ENCODE data around the gene PHF21B. TPM values are rescaled to one million over a fixed set of nuclear protein-coding genes. Genes with fewer than 3 reads are reported as not detected.

The PHF21B gene
- total RNA-seq, 3 donors from 2014 or later (not counting 1 experiment from before 2014, with no cell fraction given) = not detected

- no peak for ATAC-seq
- H3K4me3 Mint-ChIP-seq = no peak overlapping the region
Measured at GRCh38 chr22:45051946-45052345, 42.1 kb upstream of the PHF21B start.

GRCh38 chr22:45051419-45051818, 41.6 kb upstream of the PHF21B start:
- Mint-ChIP-seq H3K27me3 (ENCODE audit: low read depth in 2 of 2) (peaks cover 16 to 25% of the 10 kb centered on the region in 2 donors), H3K36me3 (no peaks in the 10 kb centered on the region), H3K27ac (no peak overlapping the region), H3K9me3 (no peaks in the 10 kb centered on the region), H3K4me1 (no peaks in the 10 kb centered on the region), H3K4me3 (no peak overlapping the region)
- H3K4me3 ChIP-seq (ENCODE audit: low read length) = no peak overlapping the region
- no peak for TF ChIP-seq CTCF (IDR thresholded peaks at IDR 0.05)
- H3K27me3 ChIP-seq (ENCODE audit: control insufficient read depth, insufficient read depth, low read length) = no peaks in the 10 kb centered on the region
- no peak overlapping the region for H3K27ac ChIP-seq (ENCODE audit: low read length)
- no peaks in the 10 kb centered on the region for H3K4me1 ChIP-seq (ENCODE audit: control insufficient read depth, insufficient read depth, low read length)
- ATAC-seq (no peak), DNase-seq (no peak)
- WGBS (ENCODE audit: insufficient coverage) = 78% methylated on average over 8 of the region's 8 CpGs
- no peaks in the 10 kb centered on the region for H3K9me3 ChIP-seq (ENCODE audit: control insufficient read depth, insufficient read depth, low read length)
- intact Hi-C loops (cut with micrococcal nuclease) = no loop called here
- H3K36me3 ChIP-seq (ENCODE audit: control insufficient read depth, insufficient read depth, low read length) = no peaks in the 10 kb centered on the region

More at GRCh38 chr22:45051946-45052345, 42.1 kb upstream of the PHF21B start:
- TF ChIP-seq CTCF (IDR thresholded peaks at IDR 0.05) = no peak
- Histone ChIP-seq H3K9me3 (ENCODE audit: control insufficient read depth, insufficient read depth, low read length) (no peaks in the 10 kb centered on the region), H3K36me3 (ENCODE audit: control insufficient read depth, insufficient read depth, low read length) (no peaks in the 10 kb centered on the region), H3K4me1 (ENCODE audit: control insufficient read depth, insufficient read depth, low read length) (no peaks in the 10 kb centered on the region), H3K27me3 (ENCODE audit: control insufficient read depth, insufficient read depth, low read length) (no peaks in the 10 kb centered on the region), H3K4me3 (ENCODE audit: low read length) (no peak overlapping the region), H3K27ac (ENCODE audit: low read length) (no peak overlapping the region)
- intact Hi-C loops (cut with micrococcal nuclease) = no loop called here
- H3K27ac Mint-ChIP-seq = no peak overlapping the region
- no peaks in the 10 kb centered on the region for H3K4me1 Mint-ChIP-seq
- no peak for DNase-seq
- WGBS (ENCODE audit: insufficient coverage) = 94% methylated on average over 10 of the region's 10 CpGs
- H3K36me3 Mint-ChIP-seq = no peaks in the 10 kb centered on the region
- peaks cover 14 to 21% of the 10 kb centered on the region in 2 donors for H3K27me3 Mint-ChIP-seq (ENCODE audit: low read depth in 2 of 2)
- H3K9me3 Mint-ChIP-seq = no peaks in the 10 kb centered on the region

- no peak for TF ChIP-seq CTCF (IDR thresholded peaks at IDR 0.05)
- intact Hi-C loops (cut with micrococcal nuclease) = no loop called here
- H3K27me3 Mint-ChIP-seq (ENCODE audit: low read depth in 2 of 2) = peaks cover 19 to 23% of the 10 kb centered on the region in 2 donors
- Histone ChIP-seq H3K4me1 (ENCODE audit: control insufficient read depth, insufficient read depth, low read length) (no peaks in the 10 kb centered on the region), H3K36me3 (ENCODE audit: control insufficient read depth, insufficient read depth, low read length) (no peaks in the 10 kb centered on the region), H3K4me3 (ENCODE audit: low read length) (no peak overlapping the region), H3K27ac (ENCODE audit: low read length) (no peak overlapping the region), H3K9me3 (ENCODE audit: control insufficient read depth, insufficient read depth, low read length) (no peaks in the 10 kb centered on the region), H3K27me3 (ENCODE audit: control insufficient read depth, insufficient read depth, low read length) (no peaks in the 10 kb centered on the region)
- ATAC-seq (no peak), DNase-seq (no peak)
- no peaks in the 10 kb centered on the region for H3K4me1 Mint-ChIP-seq
- WGBS (ENCODE audit: insufficient coverage) = 67% methylated on average over 6 of the region's 6 CpGs
- no peaks in the 10 kb centered on the region for H3K36me3 Mint-ChIP-seq
- H3K9me3 Mint-ChIP-seq = no peaks in the 10 kb centered on the region
- no peak overlapping the region for H3K27ac Mint-ChIP-seq
- no peak overlapping the region for H3K4me3 Mint-ChIP-seq
Measured at GRCh38 chr22:45047260-45047659, 37.5 kb upstream of the PHF21B start.

GRCh38 chr22:45045208-45045607, 35.4 kb upstream of the PHF21B start:
- WGBS (ENCODE audit: insufficient coverage) = 74% methylated on average over 7 of the region's 7 CpGs
- DNase-seq = no peak
- Mint-ChIP-seq H3K4me1 (no peaks in the 10 kb centered on the region), H3K4me3 (no peak overlapping the region), H3K27ac (no peak overlapping the region), H3K36me3 (no peaks in the 10 kb centered on the region), H3K27me3 (ENCODE audit: low read depth in 2 of 2) (peaks cover 16 to 17% of the 10 kb centered on the region in 2 donors), H3K9me3 (no peaks in the 10 kb centered on the region)
- Histone ChIP-seq H3K27ac (ENCODE audit: low read length) (no peak overlapping the region), H3K27me3 (ENCODE audit: control insufficient read depth, insufficient read depth, low read length) (no peaks in the 10 kb centered on the region), H3K4me1 (ENCODE audit: control insufficient read depth, insufficient read depth, low read length) (no peaks in the 10 kb centered on the region), H3K36me3 (ENCODE audit: control insufficient read depth, insufficient read depth, low read length) (no peaks in the 10 kb centered on the region), H3K4me3 (ENCODE audit: low read length) (no peak overlapping the region), H3K9me3 (ENCODE audit: control insufficient read depth, insufficient read depth, low read length) (no peaks in the 10 kb centered on the region)
- intact Hi-C loops (cut with micrococcal nuclease) = no loop called here
- TF ChIP-seq CTCF (IDR thresholded peaks at IDR 0.05) = no peak
- ATAC-seq = no peak

Data from natural killer cell (primary cell).